HEK293 (cell line): Measurements from ENCODE around the gene LIMA1.

Experiments used
- CTCF ChIA-PET: fragments of 350-600 bp; formaldehyde crosslinking; extraction: SDS; loops from one replicate; lab custom pipeline; 2021; ENCODE audit warnings: antibody characterized with exemption; lab: Yijun Ruan, JAX
- POLR2A ChIA-PET: fragments of 300-600 bp; formaldehyde crosslinking; extraction: SDS; loops from one replicate; lab custom pipeline; 2020; ENCODE audit warnings: antibody characterized with exemption, inconsistent platforms; lab: Yijun Ruan, JAX
- H3K27ac ChIP-seq: fragments of 200-500 bp; sonication (Bioruptor generic); 2 replicates; pipeline ENCODE4 v1.5.1; 2014; ENCODE audit warnings: low read depth, low read length, control low read depth, inconsistent platforms; ENCODE audit errors: extremely low read depth
- H3K36me3 ChIP-seq, 2 experiments: fragments of 200-500 bp in 1 of 2; sonication (Bioruptor generic) in 1 of 2; 1 replicate in 1 of 2; 2 replicates in 1 of 2; pipeline ENCODE4 v1.5.1; 2014 to 2017; ENCODE audit warnings: inconsistent platforms in 2 of 2, low read length in 2 of 2; ENCODE audit not compliant: control insufficient read depth in 2 of 2, insufficient read depth in 1 of 2
- H3K4me1 ChIP-seq: fragments of 200-500 bp; sonication (Bioruptor generic); 2 replicates; pipeline ENCODE4 v1.5.1; 2014; ENCODE audit warnings: mild to moderate bottlenecking, low read length, inconsistent platforms; ENCODE audit not compliant: control insufficient read depth, insufficient read depth
- H3K4me3 ChIP-seq: 2 replicates; pipeline ENCODE4 v1.5.1; 2011; ENCODE audit warnings: low read depth, mild to moderate bottlenecking, control low read depth, low read length, moderate library complexity
- H3K9me3 ChIP-seq: fragments of 200-500 bp; sonication (Bioruptor generic); 2 replicates; pipeline ENCODE4 v1.5.1; 2014; ENCODE audit warnings: low read depth, low read length, inconsistent platforms; ENCODE audit not compliant: control insufficient read depth, insufficient read depth
- FEZF1 ChIP-seq: fragments of 450-650 bp; formaldehyde crosslinking; IDR thresholded peaks from 2 replicates; pipeline ENCODE4 v1.5.1; 2016; ENCODE audit warnings: missing biosample characterization, missing genetic modification characterization
- HOXC10 ChIP-seq: sonication (generic); formaldehyde crosslinking; IDR thresholded peaks from 2 replicates; pipeline ENCODE4 v1.8.1; 2023; ENCODE audit warnings: mild to moderate bottlenecking, missing genetic modification reagents
- KLF7 ChIP-seq: fragments of 450-650 bp; formaldehyde crosslinking; IDR thresholded peaks from 2 replicates; pipeline ENCODE4 v1.5.1; 2016; ENCODE audit warnings: missing biosample characterization, missing genetic modification characterization, borderline replicate concordance
- WT1 ChIP-seq: fragments of 450-650 bp; formaldehyde crosslinking; IDR thresholded peaks from 2 replicates; pipeline ENCODE4 v1.5.1; 2016; ENCODE audit warnings: missing biosample characterization, missing genetic modification characterization
- ZIC2 ChIP-seq: fragments of 450-650 bp; formaldehyde crosslinking; IDR thresholded peaks from 2 replicates; pipeline ENCODE4 v1.5.1; 2016; ENCODE audit warnings: missing biosample characterization, missing genetic modification characterization
- ZNF10 ChIP-seq: fragments of 450-650 bp; formaldehyde crosslinking; IDR thresholded peaks from 2 replicates; pipeline ENCODE4 v1.5.1; 2017; ENCODE audit warnings: missing biosample characterization, missing genetic modification characterization
- ZNF133 ChIP-seq: fragments of 450-650 bp; formaldehyde crosslinking; IDR thresholded peaks from 2 replicates; pipeline ENCODE4 v1.5.1; 2016; ENCODE audit warnings: missing biosample characterization, missing genetic modification characterization
- ZNF202 ChIP-seq: fragments of 450-650 bp; formaldehyde crosslinking; IDR thresholded peaks from 2 replicates; pipeline ENCODE4 v1.5.1; 2016; ENCODE audit warnings: missing biosample characterization, missing genetic modification characterization, borderline replicate concordance
- ZNF211 ChIP-seq: fragments of 450-650 bp; formaldehyde crosslinking; IDR thresholded peaks from 2 replicates; pipeline ENCODE4 v1.5.1; 2016; ENCODE audit warnings: low read depth, missing biosample characterization, missing genetic modification characterization
- ZNF214 ChIP-seq: fragments of 450-650 bp; formaldehyde crosslinking; IDR thresholded peaks from 2 replicates; pipeline ENCODE4 v1.5.1; 2017; ENCODE audit warnings: missing biosample characterization, mild to moderate bottlenecking, missing genetic modification characterization, borderline replicate concordance
- ZNF292 ChIP-seq: fragments of 450-650 bp; formaldehyde crosslinking; IDR thresholded peaks from 2 replicates; pipeline ENCODE4 v1.5.1; 2016; ENCODE audit warnings: low read depth, missing biosample characterization, missing genetic modification characterization, borderline replicate concordance
- ZNF311 ChIP-seq: fragments of 450-650 bp; formaldehyde crosslinking; IDR thresholded peaks from 2 replicates; pipeline ENCODE4 v1.5.1; 2017; ENCODE audit warnings: missing biosample characterization, missing genetic modification characterization, borderline replicate concordance
- ZNF350 ChIP-seq: fragments of 450-650 bp; formaldehyde crosslinking; IDR thresholded peaks from 2 replicates; pipeline ENCODE4 v1.5.0; 2017; ENCODE audit warnings: missing biosample characterization, mild to moderate bottlenecking, missing genetic modification characterization
- ZNF501 ChIP-seq: fragments of 450-650 bp; formaldehyde crosslinking; IDR thresholded peaks from 2 replicates; pipeline ENCODE4 v1.5.1; 2016; ENCODE audit warnings: missing biosample characterization, missing genetic modification characterization
- ZNF560 ChIP-seq: fragments of 450-650 bp; formaldehyde crosslinking; IDR thresholded peaks from 2 replicates; pipeline ENCODE4 v1.5.1; 2017; ENCODE audit warnings: missing biosample characterization, missing genetic modification characterization, borderline replicate concordance
- ZNF585B ChIP-seq: fragments of 450-650 bp; formaldehyde crosslinking; IDR thresholded peaks from 2 replicates; pipeline ENCODE4 v1.5.1; 2016; ENCODE audit warnings: missing biosample characterization, missing genetic modification characterization
- ZNF629 ChIP-seq: fragments of 450-650 bp; formaldehyde crosslinking; IDR thresholded peaks from 2 replicates; pipeline ENCODE4 v1.5.1; 2017; ENCODE audit warnings: missing biosample characterization, missing genetic modification characterization
- ZSCAN30 ChIP-seq: fragments of 450-650 bp; IDR thresholded peaks from 2 replicates; pipeline ENCODE4 v1.5.1; 2018; ENCODE audit warnings: missing biosample characterization, mild to moderate bottlenecking, missing genetic modification characterization, moderate library complexity
- ZXDB ChIP-seq: fragments of 450-650 bp; formaldehyde crosslinking; IDR thresholded peaks from 2 replicates; pipeline ENCODE4 v1.5.1; 2016; ENCODE audit warnings: missing biosample characterization, missing genetic modification characterization
- TF ChIP-seq, protein P1 (sequence below): fragments of 450-650 bp; formaldehyde crosslinking; IDR thresholded peaks from 2 replicates; pipeline ENCODE4 v1.5.1; 2016; ENCODE audit warnings: missing biosample characterization, missing genetic modification characterization
- TF ChIP-seq, protein P2 (sequence below): fragments of 450-650 bp; formaldehyde crosslinking; IDR thresholded peaks from 2 replicates; pipeline ENCODE4 v1.5.1; 2016; ENCODE audit warnings: missing biosample characterization, missing genetic modification characterization
- TF ChIP-seq, protein P3 (sequence below): fragments of 450-650 bp; formaldehyde crosslinking; IDR thresholded peaks from 2 replicates; pipeline ENCODE4 v1.5.1; 2016; ENCODE audit warnings: missing biosample characterization, missing genetic modification characterization, borderline replicate concordance
- TF ChIP-seq, protein P4 (sequence below): fragments of 450-650 bp; formaldehyde crosslinking; IDR thresholded peaks from 2 replicates; pipeline ENCODE4 v1.5.1; 2016; ENCODE audit warnings: missing biosample characterization, missing genetic modification characterization
- TF ChIP-seq, protein P5 (sequence below): fragments of 450-650 bp; formaldehyde crosslinking; IDR thresholded peaks from 2 replicates; pipeline ENCODE4 v1.5.1; 2016; ENCODE audit warnings: missing biosample characterization, missing genetic modification characterization

LIMA1 gene

DNA sequence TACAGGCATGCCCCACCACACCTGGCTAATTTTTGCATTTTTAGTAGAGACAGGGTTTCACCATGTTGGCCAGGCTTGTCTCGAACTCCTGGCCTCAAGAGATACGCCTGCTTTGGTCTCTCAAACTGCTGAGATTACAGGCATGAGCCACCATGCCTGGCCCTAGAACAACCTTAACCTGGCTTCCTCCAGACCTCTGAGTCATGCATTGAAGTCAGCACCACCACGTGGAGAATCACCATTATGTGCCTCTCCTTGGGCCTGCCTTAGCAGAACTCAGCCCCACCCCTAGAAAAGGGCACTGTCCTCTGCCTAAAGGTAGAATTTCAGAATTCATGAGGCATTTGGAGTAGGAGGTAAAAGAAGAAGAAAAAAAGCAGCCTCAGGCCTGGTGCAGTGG is 49.0 kb downstream of the LIMA1 start:
- no peak for TF ChIP-seq ZNF501 (tag by site-specific recombination)
- no peak for TF ChIP-seq KLF7 (tag by site-specific recombination)
- TF ChIP-seq ZXDB (tag by site-specific recombination): no peak
- TF ChIP-seq ZNF211 (tag by site-specific recombination): no peak
- TF ChIP-seq ZNF350 (tag by site-specific recombination): no peak
- TF ChIP-seq, protein P1, sequence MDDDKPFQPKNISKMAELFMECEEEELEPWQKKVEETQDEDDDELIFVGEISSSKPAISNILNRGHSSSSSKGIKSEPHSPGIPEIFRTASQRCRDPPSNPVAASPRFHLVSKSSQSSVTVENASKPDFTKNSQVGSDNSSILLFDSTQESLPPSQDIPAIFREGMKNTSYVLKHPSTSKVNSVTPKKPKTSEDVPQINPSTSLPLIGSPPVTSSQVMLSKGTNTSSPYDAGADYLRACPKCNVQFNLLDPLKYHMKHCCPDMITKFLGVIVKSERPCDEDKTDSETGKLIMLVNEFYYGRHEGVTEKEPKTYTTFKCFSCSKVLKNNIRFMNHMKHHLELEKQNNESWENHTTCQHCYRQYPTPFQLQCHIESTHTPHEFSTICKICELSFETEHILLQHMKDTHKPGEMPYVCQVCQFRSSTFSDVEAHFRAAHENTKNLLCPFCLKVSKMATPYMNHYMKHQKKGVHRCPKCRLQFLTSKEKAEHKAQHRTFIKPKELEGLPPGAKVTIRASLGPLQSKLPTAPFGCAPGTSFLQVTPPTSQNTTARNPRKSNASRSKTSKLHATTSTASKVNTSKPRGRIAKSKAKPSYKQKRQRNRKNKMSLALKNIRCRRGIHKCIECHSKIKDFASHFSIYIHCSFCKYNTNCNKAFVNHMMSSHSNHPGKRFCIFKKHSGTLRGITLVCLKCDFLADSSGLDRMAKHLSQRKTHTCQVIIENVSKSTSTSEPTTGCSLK (tag by site-specific recombination): no peak
- no peak for TF ChIP-seq ZNF585B
- no peak for TF ChIP-seq ZNF202 (tag by site-specific recombination)
- no peak for TF ChIP-seq HOXC10 (CRISPR knock-in tag)
- TF ChIP-seq, protein P2, sequence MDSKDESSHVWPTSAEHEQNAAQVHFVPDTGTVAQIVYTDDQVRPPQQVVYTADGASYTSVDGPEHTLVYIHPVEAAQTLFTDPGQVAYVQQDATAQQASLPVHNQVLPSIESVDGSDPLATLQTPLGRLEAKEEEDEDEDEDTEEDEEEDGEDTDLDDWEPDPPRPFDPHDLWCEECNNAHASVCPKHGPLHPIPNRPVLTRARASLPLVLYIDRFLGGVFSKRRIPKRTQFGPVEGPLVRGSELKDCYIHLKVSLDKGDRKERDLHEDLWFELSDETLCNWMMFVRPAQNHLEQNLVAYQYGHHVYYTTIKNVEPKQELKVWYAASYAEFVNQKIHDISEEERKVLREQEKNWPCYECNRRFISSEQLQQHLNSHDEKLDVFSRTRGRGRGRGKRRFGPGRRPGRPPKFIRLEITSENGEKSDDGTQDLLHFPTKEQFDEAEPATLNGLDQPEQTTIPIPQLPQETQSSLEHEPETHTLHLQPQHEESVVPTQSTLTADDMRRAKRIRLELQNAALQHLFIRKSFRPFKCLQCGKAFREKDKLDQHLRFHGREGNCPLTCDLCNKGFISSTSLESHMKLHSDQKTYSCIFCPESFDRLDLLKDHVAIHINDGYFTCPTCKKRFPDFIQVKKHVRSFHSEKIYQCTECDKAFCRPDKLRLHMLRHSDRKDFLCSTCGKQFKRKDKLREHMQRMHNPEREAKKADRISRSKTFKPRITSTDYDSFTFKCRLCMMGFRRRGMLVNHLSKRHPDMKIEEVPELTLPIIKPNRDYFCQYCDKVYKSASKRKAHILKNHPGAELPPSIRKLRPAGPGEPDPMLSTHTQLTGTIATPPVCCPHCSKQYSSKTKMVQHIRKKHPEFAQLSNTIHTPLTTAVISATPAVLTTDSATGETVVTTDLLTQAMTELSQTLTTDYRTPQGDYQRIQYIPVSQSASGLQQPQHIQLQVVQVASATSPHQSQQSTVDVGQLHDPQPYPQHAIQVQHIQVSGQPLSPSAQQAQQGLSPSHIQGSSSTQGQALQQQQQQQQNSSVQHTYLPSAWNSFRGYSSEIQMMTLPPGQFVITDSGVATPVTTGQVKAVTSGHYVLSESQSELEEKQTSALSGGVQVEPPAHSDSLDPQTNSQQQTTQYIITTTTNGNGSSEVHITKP (tag by site-specific recombination): no peak
- TF ChIP-seq, protein P3, sequence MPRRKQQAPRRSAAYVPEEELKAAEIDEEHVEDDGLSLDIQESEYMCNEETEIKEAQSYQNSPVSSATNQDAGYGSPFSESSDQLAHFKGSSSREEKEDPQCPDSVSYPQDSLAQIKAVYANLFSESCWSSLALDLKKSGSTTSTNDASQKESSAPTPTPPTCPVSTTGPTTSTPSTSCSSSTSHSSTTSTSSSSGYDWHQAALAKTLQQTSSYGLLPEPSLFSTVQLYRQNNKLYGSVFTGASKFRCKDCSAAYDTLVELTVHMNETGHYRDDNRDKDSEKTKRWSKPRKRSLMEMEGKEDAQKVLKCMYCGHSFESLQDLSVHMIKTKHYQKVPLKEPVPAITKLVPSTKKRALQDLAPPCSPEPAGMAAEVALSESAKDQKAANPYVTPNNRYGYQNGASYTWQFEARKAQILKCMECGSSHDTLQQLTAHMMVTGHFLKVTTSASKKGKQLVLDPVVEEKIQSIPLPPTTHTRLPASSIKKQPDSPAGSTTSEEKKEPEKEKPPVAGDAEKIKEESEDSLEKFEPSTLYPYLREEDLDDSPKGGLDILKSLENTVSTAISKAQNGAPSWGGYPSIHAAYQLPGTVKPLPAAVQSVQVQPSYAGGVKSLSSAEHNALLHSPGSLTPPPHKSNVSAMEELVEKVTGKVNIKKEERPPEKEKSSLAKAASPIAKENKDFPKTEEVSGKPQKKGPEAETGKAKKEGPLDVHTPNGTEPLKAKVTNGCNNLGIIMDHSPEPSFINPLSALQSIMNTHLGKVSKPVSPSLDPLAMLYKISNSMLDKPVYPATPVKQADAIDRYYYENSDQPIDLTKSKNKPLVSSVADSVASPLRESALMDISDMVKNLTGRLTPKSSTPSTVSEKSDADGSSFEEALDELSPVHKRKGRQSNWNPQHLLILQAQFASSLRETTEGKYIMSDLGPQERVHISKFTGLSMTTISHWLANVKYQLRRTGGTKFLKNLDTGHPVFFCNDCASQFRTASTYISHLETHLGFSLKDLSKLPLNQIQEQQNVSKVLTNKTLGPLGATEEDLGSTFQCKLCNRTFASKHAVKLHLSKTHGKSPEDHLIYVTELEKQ (tag by site-specific recombination): no peak
- TF ChIP-seq ZNF560 (tag by site-specific recombination): no peak
- CTCF ChIA-PET: interaction anchor here (0.7 to 1.1 kb wide), 3 partner anchors 13 to 126 kb away, joined by 3 read pairs; no protein-coding TSS in a partner anchor
- Histone ChIP-seq H3K27ac (no peak overlapping the region), H3K4me3 (no peak overlapping the region), H3K9me3 (no peaks in the 10 kb centered on the region), H3K36me3 (no peaks in the 10 kb centered on the region; a peak in 1 of 3 replicates), H3K4me1 (peaks cover 4% of the 10 kb centered on the region; the same call in 1 of the 2 replicates)
- POLR2A ChIA-PET: no interaction called here

DNA sequence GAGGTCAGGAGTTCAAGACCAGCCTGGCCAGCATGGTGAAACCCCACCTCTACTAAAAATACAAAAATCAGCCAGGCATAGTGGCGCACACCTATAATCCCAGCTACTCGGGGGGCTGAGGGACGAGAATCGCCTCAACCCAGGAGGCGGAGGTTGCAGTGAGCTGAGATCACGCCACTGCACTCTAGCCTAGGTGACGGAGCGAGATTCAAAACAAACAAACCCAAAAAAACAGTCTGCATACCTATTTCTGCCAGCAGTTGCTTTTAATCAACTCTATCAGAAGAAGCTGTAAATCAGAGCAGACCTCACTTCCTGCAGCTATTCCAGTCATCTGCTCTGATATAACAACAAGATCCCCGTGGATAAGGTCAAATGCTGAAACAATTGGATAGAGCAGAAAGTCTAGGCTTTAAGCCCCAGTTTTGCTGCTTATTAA is 50.5 kb downstream of the LIMA1 start:
- Histone ChIP-seq H3K9me3 (no peaks in the 10 kb centered on the region), H3K4me1 (peaks cover 4% of the 10 kb centered on the region; the same call in 1 of the 2 replicates), H3K36me3 (no peaks in the 10 kb centered on the region; a peak in 1 of 3 replicates), H3K27ac (peak overlapping the region; percentile 12; the same call in 1 of the 2 replicates), H3K4me3 (no peak overlapping the region)
- ChIA-PET POLR2A (interaction anchor here (0.5 to 0.6 kb wide), 2 partner anchors 161 to 201 kb away, joined by 3 to 4 read pairs; no protein-coding TSS in a partner anchor), CTCF (no interaction called here)
- TF ChIP-seq ZNF629 (tag by site-specific recombination) (0 out of 2 replicates have a peak, but pooled peaks have one; percentile 13), ZSCAN30 (tag by site-specific recombination) (no peak), ZNF311 (tag by site-specific recombination) (no peak), ZIC2 (tag by site-specific recombination) (peak; percentile 72), ZNF133 (tag by site-specific recombination) (no peak), FEZF1 (peak; percentile 88), WT1 (tag by site-specific recombination) (no peak), ZNF214 (tag by site-specific recombination) (no peak), ZNF10 (0 out of 2 replicates have a peak, but pooled peaks have one; percentile 24), ZNF292 (tag by site-specific recombination) (no peak)
- TF ChIP-seq, protein P4, sequence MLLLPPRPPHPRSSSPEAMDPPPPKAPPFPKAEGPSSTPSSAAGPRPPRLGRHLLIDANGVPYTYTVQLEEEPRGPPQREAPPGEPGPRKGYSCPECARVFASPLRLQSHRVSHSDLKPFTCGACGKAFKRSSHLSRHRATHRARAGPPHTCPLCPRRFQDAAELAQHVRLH (tag by site-specific recombination): no peak
- TF ChIP-seq, protein P5, sequence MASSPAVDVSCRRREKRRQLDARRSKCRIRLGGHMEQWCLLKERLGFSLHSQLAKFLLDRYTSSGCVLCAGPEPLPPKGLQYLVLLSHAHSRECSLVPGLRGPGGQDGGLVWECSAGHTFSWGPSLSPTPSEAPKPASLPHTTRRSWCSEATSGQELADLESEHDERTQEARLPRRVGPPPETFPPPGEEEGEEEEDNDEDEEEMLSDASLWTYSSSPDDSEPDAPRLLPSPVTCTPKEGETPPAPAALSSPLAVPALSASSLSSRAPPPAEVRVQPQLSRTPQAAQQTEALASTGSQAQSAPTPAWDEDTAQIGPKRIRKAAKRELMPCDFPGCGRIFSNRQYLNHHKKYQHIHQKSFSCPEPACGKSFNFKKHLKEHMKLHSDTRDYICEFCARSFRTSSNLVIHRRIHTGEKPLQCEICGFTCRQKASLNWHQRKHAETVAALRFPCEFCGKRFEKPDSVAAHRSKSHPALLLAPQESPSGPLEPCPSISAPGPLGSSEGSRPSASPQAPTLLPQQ (tag by site-specific recombination): no peak
